COLO829 (cell line): ENCODE data around the gene NHLH2.

Experiments
- DNase-seq: peaks from one replicate; pipeline ENCODE4 v3.0.0; 2012; ENCODE audit warnings: low spot score

The NHLH2 gene

DNA sequence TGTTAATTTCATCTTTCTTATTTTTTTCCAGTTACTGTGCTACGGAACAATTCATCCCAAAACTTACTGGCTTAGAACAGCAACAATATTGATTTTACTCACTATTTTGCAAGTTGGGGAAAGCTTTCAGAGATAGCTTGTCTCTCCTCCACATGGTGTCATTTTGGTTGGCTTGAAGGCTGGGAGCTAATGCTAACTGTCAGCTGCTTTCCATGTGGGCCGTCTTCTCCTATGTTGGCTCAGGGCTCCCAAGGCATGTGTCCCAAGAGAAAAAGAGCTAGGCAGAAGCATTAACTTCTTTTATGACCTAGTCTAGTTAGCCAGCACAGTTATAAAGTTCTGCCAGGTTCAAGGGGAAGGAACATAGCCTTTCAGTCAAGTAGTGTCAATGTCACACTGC lies 38.5 kb downstream of the NHLH2 start:
- no peak for DNase-seq

DNA sequence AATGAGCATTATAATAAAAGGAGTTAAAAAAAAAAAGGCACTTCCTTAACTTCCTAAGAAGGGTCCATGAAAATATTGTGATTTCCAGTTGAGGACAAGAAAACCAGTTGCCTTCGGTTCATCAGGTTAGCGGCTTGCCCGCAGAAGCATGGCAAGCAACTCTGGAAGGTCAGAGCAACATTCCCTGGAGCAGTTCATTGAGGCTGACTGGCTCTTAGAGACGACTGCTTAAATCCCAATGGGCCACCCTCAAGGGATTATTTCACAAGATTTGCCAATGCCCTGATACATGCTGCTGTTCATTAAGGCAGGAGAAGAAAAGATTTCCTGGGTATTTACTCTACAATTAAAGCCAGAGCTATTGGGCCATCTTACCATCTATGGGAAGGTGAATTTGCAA lies 43.4 kb downstream of the NHLH2 start:
- DNase-seq = no peak

DNA sequence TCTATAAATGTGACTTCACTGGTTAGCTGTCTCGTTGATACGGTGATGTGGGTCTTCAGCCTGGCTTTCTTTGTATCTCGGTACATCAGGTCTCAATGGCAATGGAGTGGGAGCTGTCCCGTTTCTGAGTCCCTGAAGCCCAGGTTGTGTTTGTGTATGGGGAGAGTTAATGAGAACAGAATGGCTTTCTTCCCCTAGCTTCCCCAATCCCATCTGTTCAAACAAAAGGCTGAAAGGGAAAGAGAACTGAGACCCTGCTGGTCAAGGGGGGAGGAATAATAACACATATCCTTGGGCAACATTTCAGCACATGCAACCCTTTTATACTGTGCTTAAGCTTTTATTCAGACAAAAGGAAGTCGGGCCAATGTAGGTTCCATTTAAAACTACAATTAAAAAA lies 44.0 kb downstream of the NHLH2 start:
- DNase-seq = no peak

DNA sequence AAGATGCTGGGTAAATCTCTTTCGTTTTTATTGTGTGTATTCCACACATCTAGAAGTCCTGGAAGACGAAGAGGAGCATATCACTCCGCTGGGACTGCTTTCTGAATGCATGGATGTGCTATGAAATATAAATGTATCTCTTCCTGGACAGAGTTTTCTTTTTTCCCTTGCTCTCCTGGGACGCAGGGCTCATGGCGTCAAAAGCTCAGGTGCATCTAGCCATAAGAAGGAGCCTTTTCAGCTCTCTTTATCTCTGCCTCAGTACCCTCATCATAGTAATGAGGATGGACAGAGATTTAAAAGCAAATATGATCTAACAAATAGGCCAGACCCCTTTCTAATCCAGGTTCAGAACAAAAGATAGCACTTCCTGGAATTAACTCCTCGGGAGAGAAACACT lies 44.9 kb downstream of the NHLH2 start:
- DNase-seq = no peak

DNA sequence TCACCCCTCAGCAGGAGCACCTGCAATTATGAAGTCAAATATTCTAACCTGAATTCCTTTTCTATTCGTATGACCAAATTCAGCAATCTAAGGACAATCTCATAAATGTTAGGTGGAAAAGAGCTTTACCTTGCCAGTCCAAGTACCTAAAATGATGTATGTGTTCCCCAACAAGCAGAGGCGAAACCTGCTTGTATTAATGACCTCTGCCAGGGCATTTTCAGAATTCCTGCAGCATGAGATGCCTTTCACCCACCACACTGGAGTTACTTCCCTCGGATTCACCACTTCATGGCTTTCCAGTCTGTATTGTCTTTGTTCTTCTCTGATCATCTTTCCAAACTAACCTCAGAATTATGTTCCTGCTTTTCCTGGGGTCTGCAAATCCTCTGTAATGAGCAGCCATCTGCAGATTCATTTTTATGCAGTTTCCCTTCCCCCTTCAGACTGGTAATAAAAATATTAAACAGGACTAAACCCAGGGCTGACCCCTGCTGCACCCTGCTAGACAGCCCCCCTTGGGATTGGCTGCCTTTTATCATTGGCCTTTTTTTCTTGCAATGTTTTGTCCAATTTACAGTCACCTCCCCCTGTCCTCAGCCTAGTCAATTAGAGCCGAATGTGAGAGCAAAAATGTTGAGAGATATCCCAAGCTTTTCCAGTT lies 45.8 kb downstream of the NHLH2 start:
- no peak for DNase-seq

DNA sequence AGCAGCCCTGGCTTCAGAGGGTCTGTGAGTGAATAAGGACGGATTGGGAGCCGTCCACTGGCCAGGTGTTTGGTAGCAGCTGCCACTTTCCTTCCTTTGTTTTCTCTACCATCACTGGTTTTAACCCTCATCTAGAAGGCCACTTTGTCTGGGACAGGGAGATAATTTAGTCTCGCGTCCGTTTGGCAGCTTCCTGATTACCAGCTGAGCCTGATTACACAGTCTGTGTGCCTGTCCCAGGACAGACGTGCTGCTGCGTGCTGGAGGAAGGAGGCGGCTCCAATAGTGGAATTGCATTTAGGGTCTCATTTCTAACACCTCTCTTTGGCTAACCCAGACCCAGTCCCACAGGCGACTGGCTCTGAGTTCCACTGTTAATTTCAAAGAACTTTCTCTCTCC lies 47.8 kb downstream of the NHLH2 start:
- DNase-seq = no peak

DNA sequence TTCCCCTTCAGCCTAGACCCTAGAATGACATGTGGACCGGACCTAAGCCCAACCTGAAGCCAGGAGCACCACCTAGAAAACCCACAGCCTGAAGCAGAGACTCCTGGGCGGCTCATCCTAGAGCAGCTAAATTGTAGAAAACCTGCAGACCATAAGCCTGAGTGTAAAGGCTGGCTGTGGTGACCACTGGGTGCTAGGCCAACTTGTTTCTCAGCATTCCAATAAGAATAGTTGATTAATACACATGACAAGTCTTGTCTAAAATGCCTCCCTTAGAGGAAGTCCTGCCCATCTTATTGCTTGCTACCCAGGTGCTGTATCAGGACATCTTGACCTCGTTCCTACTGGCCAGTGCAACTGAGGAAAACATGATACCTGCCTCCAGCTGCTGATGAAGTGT lies 49.1 kb downstream of the NHLH2 start:
- DNase-seq = no peak

DNA sequence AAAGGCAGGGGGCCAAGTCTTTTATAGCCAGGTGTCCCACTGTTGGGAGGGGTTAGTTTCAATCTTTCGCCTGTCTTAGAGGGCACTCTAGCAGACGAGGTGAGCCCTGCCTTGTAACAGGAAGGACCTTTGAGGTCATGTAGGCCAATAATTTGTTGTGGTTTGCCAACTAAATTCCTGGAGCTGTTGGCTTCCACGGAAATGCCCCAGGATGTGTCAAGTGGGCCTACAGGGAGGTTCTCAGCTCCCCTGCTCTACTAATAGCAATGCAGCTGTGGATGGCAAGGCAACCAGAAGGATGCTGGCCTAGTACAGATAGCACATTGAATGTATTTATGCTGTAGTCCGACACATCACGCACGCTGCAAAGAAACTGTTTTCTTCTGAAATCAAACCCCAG lies 50.1 kb downstream of the NHLH2 start:
- DNase-seq = no peak

DNA sequence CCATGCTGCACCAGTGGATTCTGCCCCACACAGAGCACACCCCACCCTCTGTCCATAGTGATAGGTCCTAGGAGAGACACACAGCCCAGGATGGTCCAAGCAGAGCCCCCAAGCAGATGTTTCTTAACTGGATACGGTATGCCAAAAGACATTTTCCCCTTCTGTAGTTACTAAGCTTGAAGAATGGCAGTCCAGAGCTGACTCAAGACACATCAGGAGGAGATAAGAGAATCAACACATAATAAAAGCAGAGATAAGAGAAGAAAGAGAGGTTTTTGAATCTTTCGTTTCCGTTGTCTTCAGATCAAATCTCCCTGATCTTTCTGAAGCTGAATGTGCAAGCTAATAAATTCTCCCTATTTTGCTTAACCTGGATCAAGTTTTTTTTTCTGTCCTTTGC lies 50.6 kb downstream of the NHLH2 start:
- DNase-seq = no peak
